Kidney tubule cell (primary cell): ENCODE results near the gene SCFD2.
"Not testable (repeated sequence)": the region's sequence is repeated elsewhere in the genome, so short reads cannot be mapped to it uniquely, and the experiment has no call there.

Experiments used
- DNase-seq: peaks from one replicate; pipeline ENCODE4 v3.0.0-alpha.2; 2018; ENCODE audit warnings: low spot score

Gene SCFD2

DNA sequence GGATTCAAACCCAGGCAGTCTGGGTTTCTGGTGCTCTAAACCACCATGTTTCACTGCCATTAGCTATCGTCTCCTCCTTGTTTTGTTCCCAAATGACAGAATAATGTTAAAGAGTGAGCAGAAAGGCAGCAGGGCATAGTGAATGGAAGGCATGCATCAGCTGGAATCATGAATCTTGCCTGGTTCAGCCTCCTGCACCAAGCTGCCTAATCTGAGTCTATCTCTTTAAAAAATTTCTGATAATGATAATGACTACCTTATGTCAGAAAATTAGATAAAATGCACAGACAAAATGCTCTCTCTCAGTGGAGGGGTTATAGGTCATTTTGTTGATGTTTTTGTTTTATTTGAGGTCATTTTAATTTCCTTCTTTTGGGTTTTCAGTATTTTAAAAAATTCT lies 316.3 kb downstream of the SCFD2 start:
- DNase-seq: no peak

DNA sequence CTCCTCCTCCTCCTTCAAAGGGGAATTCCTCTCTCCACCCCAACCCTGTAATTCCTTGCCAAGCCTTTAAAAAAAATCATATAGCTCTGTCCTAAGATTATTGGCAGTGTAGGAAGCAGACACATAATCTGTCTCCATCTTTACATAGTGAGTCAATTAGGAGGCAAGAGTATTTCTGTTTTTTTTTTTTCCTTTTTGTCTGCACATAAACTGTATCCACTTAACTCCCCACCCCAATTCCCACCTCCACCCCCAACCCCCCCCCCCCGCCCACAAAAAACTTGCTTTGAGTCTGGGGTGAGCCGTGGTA lies 321.3 kb downstream of the SCFD2 start:
- no peak for DNase-seq

DNA sequence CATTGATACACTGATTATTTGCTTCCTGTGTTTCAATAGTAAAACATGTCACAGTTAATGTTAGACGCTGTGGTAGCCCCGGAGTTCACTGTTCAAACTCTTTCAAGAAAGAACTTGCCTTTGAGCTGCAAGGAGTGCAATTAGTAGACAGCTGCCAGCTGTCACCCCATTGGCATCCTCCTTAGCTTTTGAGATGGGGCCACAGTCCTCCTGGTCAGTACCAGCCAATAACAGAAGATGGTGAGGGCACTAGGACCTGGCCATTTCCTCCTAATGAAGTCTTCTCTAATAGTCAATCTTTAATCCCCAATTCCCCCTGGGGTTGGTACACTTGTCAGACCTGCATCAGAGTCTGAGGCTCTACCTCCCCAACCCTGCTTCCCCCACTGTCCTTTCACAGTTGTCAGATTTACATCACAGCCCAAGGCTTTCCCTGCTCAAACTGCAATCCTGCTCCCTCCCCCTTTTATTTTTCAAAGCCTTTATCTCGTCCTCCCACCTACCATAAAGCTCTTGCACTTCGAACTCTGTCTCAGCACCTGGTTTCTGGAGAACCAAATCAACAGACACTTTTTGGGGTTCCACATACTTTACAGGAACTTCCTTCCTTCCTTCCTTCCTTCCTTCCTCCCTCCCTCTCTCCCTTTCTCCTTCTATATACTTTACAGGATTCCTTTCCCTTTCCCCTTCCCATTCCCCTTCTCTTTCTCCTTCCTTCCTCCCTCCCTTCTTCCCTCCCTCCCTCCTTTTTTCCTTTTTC lies 321.8 kb downstream of the SCFD2 start:
- DNase-seq: no peak

DNA sequence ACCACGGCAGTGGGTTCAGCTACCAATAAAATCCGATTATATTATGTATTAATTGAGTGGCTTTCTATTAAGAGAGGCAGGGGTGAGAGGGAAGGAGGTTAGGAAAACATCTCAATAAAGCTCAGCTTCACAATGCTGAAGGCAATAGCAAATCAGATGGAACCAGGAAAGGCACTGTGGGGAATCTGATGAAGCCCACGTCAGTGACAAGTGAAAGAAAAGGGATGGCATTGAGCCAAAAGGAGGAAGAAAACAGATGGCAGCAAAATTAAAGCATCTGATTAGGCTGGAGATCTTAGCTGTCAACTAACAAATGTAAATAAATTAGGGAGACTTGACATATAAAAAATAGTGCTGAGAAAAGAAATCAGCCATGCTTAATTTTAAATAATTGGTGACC lies 322.8 kb downstream of the SCFD2 start:
- DNase-seq: no peak

DNA sequence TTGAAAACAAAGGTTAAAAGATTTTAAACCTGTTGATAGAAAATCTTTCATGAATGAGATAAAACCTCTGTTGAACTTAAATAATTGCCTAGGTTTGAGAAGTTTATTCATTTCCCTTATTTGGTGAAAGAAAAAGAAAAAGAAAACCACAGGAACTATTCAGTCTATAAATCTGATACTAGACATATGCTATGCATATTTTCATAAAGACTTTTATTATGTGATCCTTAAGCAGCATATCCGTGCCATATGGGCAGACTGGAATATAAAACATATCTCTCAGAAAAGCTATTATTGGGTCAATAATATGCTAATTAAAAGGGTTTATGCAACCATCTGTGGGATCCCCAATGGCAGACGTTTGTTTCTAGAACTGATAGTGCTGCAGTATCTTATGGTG lies 325.0 kb downstream of the SCFD2 start:
- DNase-seq: no peak

DNA sequence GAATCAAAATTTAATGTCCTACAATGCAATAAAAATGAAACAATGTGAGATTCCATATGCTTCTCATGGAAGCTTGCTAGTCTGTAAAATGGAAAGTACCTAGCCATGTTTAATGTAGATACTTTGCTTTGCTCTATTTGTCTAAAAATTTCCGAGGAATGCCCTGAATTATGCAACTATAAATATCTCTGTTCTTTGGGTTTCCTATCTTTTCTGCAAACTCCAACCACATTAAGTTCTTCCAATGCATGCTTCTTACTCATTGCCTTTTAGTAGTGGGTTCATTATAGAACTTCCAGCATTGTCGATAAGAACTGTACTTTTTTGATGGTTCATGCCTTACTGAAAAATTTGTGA lies 325.4 kb downstream of the SCFD2 start:
- DNase-seq: no peak

DNA sequence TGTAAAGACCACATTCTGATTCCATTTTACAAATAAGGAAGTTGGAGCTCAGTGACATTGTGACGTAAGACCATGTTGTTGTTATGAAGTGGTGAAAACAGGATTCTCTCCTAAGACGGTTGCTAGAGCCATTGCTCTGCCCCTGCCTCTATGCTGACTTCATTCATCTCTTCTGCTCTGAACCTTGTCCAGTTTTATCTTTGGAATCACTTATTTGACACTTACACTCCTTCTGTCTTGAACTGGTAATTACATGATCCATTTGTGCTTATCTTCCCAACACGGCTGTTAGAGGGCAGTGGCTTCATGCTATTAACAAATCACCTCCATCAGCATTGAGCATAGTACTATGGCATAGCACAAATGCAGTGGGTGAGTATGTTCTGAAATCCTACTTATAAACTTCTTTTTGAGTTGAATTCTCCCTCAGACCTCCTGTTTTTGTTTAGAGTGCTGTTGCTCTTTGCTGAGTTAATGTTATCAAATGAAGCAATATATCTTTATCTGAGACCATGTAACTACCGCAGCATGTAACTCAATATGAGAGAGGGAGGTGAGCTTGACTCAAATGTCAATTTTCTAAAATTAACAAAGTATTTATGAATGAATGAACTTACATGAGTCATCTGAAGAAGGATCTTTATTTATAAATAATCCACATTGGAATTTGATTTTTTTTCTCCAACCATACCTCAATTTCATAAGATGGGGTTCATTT lies 326.0 kb downstream of the SCFD2 start:
- DNase-seq: no peak

DNA sequence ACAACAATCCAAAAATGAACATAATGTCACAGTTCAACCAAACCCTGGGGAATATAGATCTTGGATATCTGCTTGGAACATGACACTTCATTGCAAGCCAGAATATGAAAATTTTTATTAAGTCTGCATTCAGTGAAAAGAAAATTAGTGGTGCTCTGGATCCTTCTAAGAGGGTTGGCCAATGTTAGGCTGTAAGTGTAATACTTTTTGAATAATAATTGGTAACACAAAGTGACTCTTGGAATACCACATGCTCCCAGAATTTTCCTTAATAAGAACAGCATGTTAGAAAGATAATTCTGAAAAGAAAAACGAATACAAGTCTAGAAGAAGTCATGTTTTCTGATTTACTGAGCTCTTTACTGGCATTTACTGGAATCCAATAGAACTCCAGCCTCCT lies 328.0 kb downstream of the SCFD2 start:
- no peak for DNase-seq

DNA sequence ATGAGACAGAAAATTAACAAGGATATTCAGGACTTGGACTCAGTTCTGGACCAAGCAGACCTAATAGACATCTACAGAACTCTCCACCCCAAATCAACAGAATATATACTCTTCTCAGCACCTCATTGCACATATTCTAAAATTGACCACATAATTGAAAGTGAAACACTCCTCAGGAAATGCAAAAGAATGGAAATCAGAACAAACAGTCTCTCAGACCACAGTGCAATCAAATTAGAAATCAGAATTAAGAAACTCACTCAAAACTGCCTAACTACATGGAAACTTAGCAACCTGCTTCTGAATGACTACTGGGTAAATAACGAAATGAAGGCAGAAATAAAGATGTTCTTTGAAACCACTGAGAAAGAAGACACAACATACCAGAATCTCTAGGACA lies 333.0 kb downstream of the SCFD2 start:
- not testable (repeated sequence) for DNase-seq

DNA sequence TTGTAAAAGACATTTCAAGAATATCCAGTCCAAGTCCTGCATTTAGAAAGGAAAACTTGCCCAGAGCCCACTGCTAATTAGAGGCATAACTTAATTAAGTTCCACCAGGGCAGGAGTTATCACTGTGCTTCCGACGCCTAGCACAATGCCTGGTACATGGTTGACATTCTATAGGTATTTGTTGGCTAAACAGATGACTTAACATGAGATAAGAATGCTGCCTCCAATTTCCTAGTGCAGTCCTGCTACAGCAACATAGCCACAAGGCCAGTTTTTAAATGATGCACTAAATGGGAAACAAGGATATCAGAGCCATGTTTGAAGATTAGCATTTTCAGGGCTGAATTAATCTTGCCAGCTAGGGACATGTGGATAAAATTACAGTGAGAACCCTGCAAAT lies 339.6 kb downstream of the SCFD2 start:
- no peak for DNase-seq

DNA sequence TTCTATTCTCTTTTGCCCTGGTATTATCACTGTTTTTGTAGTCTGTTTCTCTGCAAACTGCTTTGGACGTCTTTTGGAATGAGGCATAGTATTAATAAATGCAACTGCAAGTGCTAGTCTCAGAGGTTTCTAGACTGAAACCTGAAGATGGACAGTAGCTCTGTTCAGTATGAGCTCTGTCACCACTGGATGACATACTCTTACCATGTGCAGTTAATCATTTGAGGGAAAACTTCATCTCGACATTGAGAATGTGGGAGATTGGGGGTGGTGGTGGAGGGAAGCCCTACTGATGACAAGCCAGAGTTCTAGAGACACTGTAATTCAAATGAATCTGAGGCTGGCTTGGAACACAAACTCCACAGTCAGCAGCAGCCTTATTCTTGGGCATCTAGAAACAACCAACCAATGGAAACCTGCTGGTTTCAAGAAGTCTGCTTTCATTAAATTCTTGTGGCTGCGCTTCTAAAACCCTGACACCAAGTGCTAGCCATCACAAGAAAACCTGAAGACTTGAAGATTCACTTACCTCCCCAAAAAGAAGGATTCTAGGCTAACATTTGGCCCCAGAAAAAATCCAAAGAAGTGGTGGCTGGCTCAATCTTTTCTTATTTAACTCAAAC lies 342.1 kb downstream of the SCFD2 start:
- DNase-seq: peak; percentile 15

DNA sequence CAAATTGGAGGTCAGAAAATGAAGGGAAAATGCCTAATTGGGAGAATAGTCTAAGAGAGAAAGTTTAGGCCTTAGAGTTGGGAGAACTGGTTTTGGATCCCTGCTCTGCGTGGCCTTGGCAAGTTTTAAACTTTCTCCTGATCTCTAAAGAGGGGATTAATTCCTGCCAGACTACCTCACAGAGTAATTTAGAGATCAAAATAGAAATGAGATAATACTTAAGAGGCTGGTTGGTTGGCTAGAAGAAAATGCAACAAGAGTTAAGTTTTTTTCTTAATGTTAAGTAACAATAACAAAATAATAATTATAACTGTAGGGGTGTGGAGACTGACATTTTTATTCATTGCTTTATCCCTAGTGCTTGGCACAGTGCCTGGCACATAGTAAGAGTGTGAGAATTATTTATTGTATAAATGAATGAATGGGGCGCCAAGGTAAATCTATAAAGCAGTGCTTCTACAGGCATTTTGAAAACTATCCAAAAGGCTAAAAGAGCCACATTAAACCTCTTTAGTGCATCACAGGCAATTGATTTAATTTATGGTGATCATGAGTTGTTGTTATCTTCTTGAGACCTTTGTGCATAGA lies 343.3 kb downstream of the SCFD2 start:
- no peak for DNase-seq

DNA sequence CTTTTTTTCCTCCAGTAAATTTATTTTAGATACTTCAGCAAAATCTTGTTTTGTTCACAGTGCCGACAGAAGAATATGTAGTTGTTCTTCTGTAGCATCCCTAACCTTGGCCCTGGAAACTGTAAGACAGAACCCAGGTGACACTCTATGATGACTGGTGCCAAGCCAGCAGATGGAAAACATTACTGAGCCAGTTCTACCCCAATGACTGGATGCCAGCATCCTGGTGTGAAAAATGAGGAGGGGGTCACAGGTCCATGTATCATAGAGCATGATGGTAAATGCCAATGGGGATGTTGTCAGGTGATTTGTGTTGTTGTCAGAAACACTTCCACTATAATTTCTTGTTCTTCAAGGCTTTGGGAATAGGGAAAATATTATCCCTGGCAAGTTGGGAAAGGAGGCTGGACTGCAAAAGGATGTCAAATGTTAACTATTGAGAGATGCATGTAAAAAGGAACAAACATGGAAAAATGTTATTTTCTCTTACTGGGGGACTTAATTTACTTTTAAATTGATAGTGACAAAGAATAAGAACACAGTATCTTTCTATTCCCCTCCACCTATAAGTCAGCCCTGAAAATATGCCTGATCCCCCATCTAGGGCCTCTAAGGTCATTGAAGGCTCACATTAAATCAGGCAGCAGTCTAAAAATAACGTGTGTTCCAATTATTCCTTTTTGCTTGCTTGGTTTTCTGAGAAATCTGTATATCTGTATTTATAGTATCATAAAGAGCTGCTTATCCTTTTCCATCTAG lies 343.9 kb downstream of the SCFD2 start:
- no peak for DNase-seq

DNA sequence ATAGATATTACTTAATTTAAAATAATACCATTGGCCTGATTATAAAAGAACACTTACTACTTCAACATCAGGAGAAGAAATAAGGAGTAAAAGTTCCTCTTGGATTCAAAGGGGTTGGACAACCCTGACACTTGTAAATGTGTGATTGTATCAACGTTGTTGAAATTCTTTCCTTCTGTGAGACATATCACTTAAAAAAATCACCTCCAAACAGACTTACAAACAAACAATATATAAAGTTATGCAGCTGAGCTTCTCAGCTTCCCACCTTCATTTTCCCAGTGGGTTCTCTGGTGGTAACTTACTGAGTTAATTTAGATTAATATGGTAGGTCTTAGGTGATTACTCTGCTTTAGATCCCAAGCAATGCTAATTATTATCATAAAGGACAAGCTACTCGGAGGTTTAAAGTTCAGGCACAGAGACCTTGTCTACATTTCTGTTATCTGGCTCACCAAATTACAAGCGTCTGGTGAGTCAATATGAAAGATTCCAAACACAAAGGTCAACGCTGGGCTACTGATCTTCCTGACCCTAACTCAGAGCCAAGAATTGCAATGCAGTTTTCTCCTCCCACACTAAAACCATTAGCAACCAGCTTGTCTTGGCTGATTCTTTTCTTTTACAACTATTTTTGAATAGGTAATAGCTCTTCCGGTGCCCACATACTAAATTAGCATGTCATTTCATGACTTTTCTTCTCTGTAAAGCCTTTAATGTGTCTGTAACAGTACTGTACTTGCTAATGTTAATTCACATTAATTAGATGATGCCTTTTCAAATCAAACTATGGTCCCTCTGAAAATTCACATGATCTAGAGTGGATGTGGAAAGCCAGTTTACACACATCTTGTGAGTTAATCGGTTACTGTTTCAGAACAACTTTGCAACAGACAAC lies 346.1 kb downstream of the SCFD2 start:
- peak; percentile 69 for DNase-seq

DNA sequence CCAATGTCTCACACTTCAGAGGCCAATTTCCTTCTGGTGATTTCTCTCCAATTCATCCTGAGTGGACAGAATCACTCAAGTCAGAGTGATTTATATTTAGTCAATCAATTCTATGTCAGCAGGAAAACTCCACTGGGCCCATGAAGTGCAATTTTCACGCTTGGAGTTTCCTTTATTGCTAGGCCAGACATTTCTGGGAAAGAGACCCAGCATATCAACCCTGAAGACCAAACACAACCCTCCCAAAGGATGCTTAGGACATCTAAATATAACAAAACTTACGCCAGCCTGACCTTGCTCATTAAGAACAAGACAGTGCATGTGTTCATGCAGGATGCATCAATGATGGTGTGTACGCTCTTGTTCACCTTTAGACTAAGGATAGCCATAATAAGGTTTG lies 347.4 kb downstream of the SCFD2 start:
- DNase-seq: no peak

DNA sequence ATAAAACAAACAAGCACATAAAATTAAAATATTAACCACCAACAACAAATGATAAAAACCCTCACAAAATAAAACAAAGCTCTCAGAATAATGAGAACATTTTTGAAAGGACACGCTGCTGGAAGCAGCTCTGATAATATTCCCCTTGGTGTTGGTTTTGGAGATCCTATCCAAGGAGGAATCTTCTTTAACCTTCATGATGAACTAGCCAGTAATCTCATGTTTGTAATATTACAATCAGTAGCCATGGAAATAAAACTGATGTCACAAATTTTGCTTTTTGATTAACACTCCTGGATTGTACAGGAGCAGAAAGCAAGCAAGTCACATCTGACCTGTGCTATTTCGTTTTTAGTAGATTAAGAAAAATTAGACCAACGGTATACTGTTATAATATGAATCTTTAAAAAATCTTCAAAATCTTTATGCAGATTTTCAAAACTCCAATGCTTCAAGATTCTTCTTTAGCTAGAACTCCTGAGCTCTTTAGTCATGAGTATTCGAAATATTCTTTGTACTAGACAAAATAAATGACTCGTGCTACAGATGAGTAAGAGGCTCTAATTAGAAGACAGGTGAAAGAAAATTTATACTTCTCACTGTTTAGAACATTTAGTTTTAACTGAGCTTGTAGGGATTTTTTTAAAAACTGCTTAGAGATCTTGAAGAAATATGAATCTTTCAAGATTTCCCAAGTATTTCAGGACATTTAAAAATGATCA lies 349.6 kb downstream of the SCFD2 start:
- DNase-seq: peak; percentile 45

DNA sequence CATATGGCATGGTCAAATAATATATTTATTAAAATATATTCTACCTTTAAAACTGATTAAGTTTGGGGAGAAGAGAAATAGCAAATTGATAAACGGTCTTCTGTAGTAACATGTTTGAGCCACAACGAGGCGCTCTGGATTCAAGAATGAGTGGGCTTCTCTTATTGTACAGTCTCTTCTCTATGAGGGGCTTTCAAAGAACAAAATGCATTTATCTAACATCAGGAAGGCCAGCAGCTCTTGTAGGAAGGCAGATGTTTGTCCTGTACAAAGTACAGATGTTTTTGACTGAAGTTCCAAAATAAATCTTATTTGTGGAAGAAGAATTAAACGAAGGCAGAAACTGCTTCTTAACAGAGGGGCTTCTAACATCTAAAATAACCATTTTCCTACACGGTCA lies 350.2 kb downstream of the SCFD2 start:
- DNase-seq: peak; percentile 30

DNA sequence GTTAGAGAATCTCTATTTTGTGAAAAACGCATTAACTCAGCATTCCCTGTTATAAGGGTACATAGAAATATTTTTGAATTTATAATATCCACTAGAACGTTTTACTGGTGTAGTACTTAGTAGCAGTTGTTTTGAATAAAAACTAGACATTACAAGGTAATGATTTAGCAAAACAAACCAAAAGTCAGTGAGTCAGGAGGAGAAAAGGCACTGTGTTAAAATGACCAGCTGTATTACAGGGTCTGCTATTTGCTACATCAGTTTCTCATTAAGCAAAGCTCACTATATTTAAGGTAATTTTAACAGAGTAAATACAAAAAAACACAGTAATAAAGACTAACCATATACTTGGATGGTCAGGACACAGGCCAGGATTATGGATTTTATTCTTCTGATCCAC lies 351.0 kb downstream of the SCFD2 start:
- DNase-seq: peak; percentile 18

DNA sequence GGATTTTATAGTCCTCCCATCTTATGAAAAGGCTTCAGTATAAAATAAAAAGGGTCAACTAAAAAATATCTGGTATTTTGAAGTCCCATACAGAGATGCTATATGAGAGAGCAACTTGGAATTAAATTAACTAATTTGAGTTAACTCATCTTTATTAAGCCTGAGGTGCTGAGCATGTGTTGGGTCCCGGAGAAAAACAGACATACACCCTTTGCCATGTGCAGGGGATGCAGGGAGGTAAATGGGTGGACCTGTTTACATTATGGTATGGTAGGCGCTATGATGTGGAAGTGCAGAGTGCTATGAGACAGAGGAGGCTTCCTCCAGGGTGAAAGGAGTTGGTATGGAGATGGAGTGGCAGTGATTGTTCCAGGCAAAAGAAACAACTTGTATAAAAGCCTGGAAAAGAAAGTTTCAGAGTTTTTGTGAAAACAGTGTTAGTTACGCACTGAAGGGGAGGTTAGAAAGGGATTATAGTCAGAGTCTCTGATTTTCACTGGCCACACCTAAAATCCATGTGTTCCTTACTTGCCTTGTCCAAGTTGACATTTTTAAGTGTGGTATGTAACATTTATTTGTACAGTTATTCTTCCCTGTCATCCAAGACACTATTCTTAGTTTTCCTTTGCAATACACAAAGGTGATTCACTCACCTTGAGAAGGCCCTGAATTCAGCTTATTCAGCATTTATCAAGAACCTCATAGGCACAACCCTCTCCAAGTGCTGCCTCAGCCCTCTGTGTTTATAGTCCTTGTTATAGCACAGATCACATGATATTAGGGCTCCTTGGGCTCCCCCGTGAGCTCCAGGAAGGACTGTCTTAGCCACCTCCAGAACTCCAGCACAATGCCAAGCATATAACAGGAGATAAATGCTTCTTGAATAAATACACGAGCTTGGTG lies 351.7 kb downstream of the SCFD2 start:
- peak; percentile 67 for DNase-seq

DNA sequence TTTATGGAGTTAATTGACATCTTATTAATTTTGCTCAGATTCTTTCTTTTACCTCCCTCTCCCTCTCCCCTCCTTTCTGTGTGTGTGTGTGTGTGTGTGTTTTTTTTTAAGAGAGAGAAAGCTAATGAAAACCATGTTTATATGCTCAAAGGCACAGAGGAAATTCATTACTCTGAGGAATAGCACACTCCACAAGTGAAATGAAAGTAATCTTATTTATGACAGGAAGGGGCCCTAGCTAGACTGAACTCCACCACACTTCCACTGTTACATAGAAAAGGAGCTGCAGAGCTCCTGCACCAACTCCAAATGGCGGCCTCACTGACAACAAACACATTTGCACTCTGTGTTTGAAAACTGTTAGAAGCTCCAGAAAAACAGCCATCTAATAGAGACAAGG lies 353.1 kb downstream of the SCFD2 start:
- DNase-seq: no peak
